HG03103 (cell line): Measurements from ENCODE around the gene SELENOI.

Experiments used
- ATAC-seq: cut with Tn5 transposase; IDR thresholded peaks from one replicate; pipeline ENCODE4 v1.9.1; 2021; ENCODE audit warnings: low read depth; ENCODE audit not compliant: unreplicated experiment

SELENOI gene

DNA sequence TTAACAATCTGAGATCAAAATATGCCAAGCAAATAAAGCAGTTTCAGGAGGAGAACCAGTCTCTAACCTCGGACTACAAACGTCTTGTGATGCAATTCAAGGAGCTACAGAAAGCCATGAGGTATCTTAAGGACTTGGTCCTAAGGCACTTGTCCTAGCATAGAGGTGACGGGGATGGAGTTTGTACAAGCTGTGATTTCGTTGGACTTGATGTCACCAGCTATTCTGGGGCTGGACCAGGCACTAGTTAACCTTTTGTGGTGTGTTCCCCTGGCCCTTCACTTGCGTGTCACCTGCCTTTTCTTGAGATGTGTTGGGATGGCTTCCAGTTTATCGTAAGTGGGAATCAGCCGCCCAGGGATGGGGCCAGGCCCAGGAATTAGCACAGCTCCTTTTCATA lies 98.3 kb downstream of the SELENOI start:
- no peak for ATAC-seq
